Kidney (tissue), 14 donors: ENCODE measurements around the gene FBXL16. TPM values are rescaled to one million over a fixed set of nuclear protein-coding genes. Genes with fewer than 3 reads are reported as not detected.

Experiments
- DNase-seq, 5 donors: peaks; one replicate each; pipeline ENCODE4 v3.0.0-alpha.2; 2013 to 2020
- FAIRE-seq: peaks from 2 replicates; lab custom pipeline; 2012; peaks lifted over from hg19 to GRCh38; lab: Jason Lieb, UNC
- H3K27ac ChIP-seq, 2 donors: one replicate each; pipeline ENCODE4 v1.7.0; 2013; ENCODE audit warnings: low read depth in 2 of 2, low read length in 2 of 2, inconsistent platforms in 1 of 2
- H3K27me3 ChIP-seq: one replicate; pipeline ENCODE4 v1.7.1; 2013; ENCODE audit warnings: low read length, inconsistent platforms; ENCODE audit not compliant: control insufficient read depth, insufficient read depth
- H3K36me3 ChIP-seq, 3 donors: one replicate each; pipeline versions ENCODE4 v1.7.0 to v1.7.1; 2013; ENCODE audit warnings: low read length in 3 of 3, control low read depth in 1 of 3, inconsistent platforms in 1 of 3; ENCODE audit not compliant: insufficient read depth in 3 of 3, control insufficient read depth in 2 of 3
- H3K4me1 ChIP-seq, 3 donors: one replicate each; pipeline versions ENCODE4 v1.7.0 to v1.7.1; 2013; ENCODE audit warnings: low read length in 3 of 3, inconsistent platforms in 1 of 3, low read depth in 1 of 3; ENCODE audit not compliant: control insufficient read depth in 2 of 3, insufficient read depth in 2 of 3
- H3K4me3 ChIP-seq, 3 donors: one replicate each; pipeline versions ENCODE4 v1.7.0 to v1.8.1; 2013; ENCODE audit warnings: low read length in 3 of 3, control low read depth in 1 of 3, inconsistent platforms in 1 of 3
- H3K9ac ChIP-seq, 3 donors: one replicate each; pipeline versions ENCODE4 v1.7.0 to v1.7.1; 2013; ENCODE audit warnings: low read length in 3 of 3, control low read depth in 1 of 3, inconsistent platforms in 1 of 3
- H3K9me3 ChIP-seq, 3 donors: one replicate each; pipeline versions ENCODE4 v1.7.0 to v1.7.1; 2013; ENCODE audit warnings: low read length in 3 of 3, control low read depth in 1 of 3, inconsistent platforms in 1 of 3; ENCODE audit not compliant: control insufficient read depth in 2 of 3, insufficient read depth in 1 of 3
- intact Hi-C: fragments of 100-400 bp; cut with DNase I; formaldehyde crosslinking; loops from one replicate; pipeline ENCODE4 v1.11.1; 2022
- polyA plus RNA-seq: library from polyadenylated mRNA; stranded (reverse); fragments of 350-450 nt; fragmentation: Illumina TruSeq; extraction: RNeasy Lipid Tissue Mini Kit (QIAGEN cat#74804); gene quantifications from one replicate; pipeline ENCODE4 v1.2.3, GENCODE V29; 2014; ENCODE audit warnings: low read depth, low replicate concordance; ENCODE audit not compliant: insufficient read depth
- total RNA-seq: library from RNA; stranded (reverse); fragmentation: NEBNext Ultra II Directional; extraction: Animal tissue kit (Norgen Biotek cat#: 25700); gene quantifications from one replicate; pipeline ENCODE4 v1.2.1, GENCODE V29; 2021
- TF ChIP-seq, protein P1 (sequence below): IDR thresholded peaks from 3 replicates; pipeline ENCODE4 v1.5.1; 2012; ENCODE audit warnings: mild to moderate bottlenecking, moderate library complexity, borderline replicate concordance; ENCODE audit not compliant: insufficient read depth; ENCODE audit errors: extremely low read depth
- donor health status: control.
- donor health status: control.
- donor health status: control.
- donor health status: control.
- donor health status: control.
- donor health status: DM: yes; HTN: yes; CAD: no.
- donor health status: Normal renal cell carcinoma (clear cell type).

Gene FBXL16
- total and polyA plus RNA-seq, 2 donors from 2014 or later, result 12.0 to 44.9 TPM

DNA sequence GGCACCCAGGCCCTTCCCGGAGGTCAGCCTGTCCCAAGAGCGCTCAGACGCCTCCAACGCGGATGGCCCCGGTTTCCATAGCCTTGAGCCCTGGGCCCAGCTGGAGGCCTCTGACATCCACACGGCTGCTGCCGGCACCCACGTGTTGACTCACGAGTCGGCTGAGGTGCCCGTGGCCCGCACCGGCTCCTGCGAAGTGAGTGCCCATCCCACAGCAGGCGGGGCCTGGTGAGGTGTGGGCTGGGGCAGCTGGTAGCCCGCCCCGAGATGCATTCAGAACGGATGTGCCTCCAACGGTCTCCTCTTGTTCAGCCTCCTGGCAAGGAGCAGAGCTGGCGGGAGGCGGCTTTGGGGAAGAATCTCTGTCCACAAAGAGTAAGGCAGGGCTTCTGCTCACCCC, 53.8 kb downstream of the FBXL16 start:
- TF ChIP-seq, protein P1, sequence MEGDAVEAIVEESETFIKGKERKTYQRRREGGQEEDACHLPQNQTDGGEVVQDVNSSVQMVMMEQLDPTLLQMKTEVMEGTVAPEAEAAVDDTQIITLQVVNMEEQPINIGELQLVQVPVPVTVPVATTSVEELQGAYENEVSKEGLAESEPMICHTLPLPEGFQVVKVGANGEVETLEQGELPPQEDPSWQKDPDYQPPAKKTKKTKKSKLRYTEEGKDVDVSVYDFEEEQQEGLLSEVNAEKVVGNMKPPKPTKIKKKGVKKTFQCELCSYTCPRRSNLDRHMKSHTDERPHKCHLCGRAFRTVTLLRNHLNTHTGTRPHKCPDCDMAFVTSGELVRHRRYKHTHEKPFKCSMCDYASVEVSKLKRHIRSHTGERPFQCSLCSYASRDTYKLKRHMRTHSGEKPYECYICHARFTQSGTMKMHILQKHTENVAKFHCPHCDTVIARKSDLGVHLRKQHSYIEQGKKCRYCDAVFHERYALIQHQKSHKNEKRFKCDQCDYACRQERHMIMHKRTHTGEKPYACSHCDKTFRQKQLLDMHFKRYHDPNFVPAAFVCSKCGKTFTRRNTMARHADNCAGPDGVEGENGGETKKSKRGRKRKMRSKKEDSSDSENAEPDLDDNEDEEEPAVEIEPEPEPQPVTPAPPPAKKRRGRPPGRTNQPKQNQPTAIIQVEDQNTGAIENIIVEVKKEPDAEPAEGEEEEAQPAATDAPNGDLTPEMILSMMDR, result no peak
- DNase-seq (no peak), FAIRE-seq (no peak)
- Histone ChIP-seq H3K36me3 (no peaks in the 10 kb centered on the region), H3K4me3 (no peak overlapping the region), H3K27me3 (no peaks in the 10 kb centered on the region), H3K9ac (no peak overlapping the region), H3K4me1 (peaks cover 0 to 21% (median 3%) of the 10 kb centered on the region in 3 donors), H3K9me3 (no peaks in the 10 kb centered on the region), H3K27ac (no peak overlapping the region)
- intact Hi-C loops, result no loop called here

DNA sequence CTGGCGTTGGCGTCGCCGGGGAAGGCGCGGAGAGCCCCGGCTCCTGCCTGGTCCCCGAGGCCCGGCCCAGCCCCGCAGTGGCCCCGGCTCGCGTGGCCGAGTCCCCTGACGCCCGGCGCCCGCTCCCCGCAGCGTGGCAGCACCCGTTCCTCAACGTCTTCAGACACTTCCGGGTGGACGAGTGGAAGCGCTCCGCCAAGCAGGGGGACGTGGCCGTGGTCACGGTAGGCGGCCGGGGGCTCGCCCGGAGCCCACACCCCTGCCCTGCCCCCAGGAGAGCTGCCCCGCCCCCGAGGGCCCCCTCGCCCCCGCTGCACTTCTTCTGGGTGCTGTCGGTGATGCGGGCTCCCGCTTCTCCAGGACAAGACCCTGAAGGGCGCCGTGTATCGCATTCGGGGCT, 56.0 kb downstream of the FBXL16 start:
- Histone ChIP-seq H3K9ac (peak overlapping the region in 1 of 3 donors; percentile 46), H3K4me1 (peaks cover 0 to 34% (median 12%) of the 10 kb centered on the region in 3 donors), H3K36me3 (no peaks in the 10 kb centered on the region), H3K27ac (no peak overlapping the region), H3K9me3 (no peaks in the 10 kb centered on the region), H3K4me3 (peak overlapping the region in 2 of 3 donors; percentile 29 to 56), H3K27me3 (no peaks in the 10 kb centered on the region)
- intact Hi-C loops, result no loop called here
- TF ChIP-seq, protein P1, result no peak
- FAIRE-seq (no peak), DNase-seq (no peak)

DNA sequence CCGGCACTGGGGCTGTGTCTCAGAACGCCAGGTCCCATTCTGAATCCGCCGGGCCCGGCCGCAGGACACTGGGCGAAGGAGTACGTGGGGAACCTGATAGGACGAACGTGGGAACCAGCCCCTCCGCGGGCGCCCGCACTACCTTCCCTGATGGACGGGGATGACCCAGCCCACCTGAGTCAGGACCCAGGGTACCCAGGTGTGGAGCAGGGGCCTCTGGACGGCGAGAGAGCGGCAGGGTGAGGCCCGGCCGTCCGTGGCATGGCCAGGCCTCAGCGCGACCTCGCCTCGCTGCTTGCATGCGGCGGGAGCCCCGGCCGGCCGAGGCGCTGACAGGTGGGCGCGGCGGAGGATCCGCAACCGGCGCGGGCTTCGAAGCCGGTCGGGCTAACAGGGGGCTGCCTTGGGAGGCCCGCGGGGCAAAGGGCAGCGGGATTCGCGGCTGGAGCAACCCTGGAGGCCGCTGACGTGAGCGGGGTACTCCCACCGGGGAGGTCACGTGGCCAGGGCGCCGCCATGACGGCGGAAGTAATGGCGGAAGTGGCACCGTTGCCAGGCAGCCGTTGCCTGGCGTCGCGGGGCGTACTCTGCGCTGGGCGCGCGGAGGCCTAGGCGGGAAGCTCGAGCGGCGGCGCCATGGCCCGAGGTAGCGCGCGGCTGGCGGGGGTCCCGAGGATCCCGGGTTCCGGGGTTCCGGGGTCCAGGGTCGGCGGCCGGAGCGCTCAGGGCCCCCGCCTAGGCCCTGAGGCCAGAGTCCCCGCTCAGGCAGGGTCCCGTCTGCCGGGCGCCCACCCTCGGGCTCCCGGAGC, 56.6 kb downstream of the FBXL16 start, which contains the start of gene WDR90:
TSS of gene WDR90 (plus strand) at position 585 of the 809 bp plus-strand sequence. CDS start at position 637, 52 bp downstream.
- peak within 1 kb of the TSS in 2 of 3 donors; percentile 52 to 54 for H3K9ac ChIP-seq
- no peak for FAIRE-seq
- no peaks in the 10 kb centered on the region for H3K36me3 ChIP-seq
- peaks cover 0 to 37% (median 12%) of the 10 kb centered on the region in 3 donors for H3K4me1 ChIP-seq
- no peaks in the 10 kb centered on the region for H3K27me3 ChIP-seq
- peak; percentile 92 to 98 (median 95) for DNase-seq
- no peaks in the 10 kb centered on the region for H3K9me3 ChIP-seq
- H3K4me3 ChIP-seq, result peak within 1 kb of the TSS; percentile 42 to 56 (median 55)
- intact Hi-C loops, result no loop called here
- TF ChIP-seq, protein P1, result peak; percentile 1
- peak within 1 kb of the TSS; percentile 68 to 78 for H3K27ac ChIP-seq
